OCI-LY3 (cell line): ENCODE measurements around the gene NOPCHAP1.

Source experiments
- H2AFZ ChIP-seq: fragments of 200-600, 300-600 bp; shearing (Covaris generic); 2 replicates; pipeline ENCODE4 v1.6.0; 2014; ENCODE audit warnings: antibody characterized with exemption, low read depth, low read length
- H3K27ac ChIP-seq: fragments of 200-600, 300-600 bp; sonication (generic); 2 replicates; pipeline ENCODE4 v1.5.1; 2014; ENCODE audit warnings: mild to moderate bottlenecking, low read length, moderate library complexity, mixed read lengths
- H3K27me3 ChIP-seq: fragments of 200-600, 300-600 bp; sonication (generic); 2 replicates; pipeline ENCODE4 v1.6.1; 2014; ENCODE audit warnings: low read depth, low read length, mixed read lengths
- H3K36me3 ChIP-seq: fragments of 200-600, 300-600 bp; sonication (generic); replicated peaks from 2 replicates; pipeline ENCODE3; 2014; ENCODE audit warnings: low read depth, low read length, mixed read lengths
- H3K4me1 ChIP-seq: fragments of 300-600, 200-600 bp; sonication (generic); 2 replicates; pipeline ENCODE4 v1.6.1; 2014; ENCODE audit warnings: low read length, mixed read lengths
- H3K4me2 ChIP-seq: fragments of 200-600, 300-600 bp; sonication (generic); 2 replicates; pipeline ENCODE4 v1.6.1; 2014; ENCODE audit warnings: low read length, mixed read lengths
- H3K4me3 ChIP-seq: fragments of 300-600, 200-600 bp; sonication (generic); 2 replicates; pipeline ENCODE4 v1.5.1; 2014; ENCODE audit warnings: antibody characterized with exemption, mild to moderate bottlenecking, low read length, moderate library complexity
- H3K79me2 ChIP-seq: fragments of 300-600, 200-600 bp; shearing (Covaris generic); 2 replicates; pipeline ENCODE4 v1.6.1; 2014; ENCODE audit warnings: mild to moderate bottlenecking, low read length, mixed read lengths
- H3K9ac ChIP-seq: fragments of 300-600, 200-600 bp; shearing (Covaris generic); 2 replicates; pipeline ENCODE4 v1.6.0; 2014; ENCODE audit warnings: mild to moderate bottlenecking, low read length, moderate library complexity
- H3K9me3 ChIP-seq: fragments of 200-600, 300-600 bp; shearing (Covaris generic); 2 replicates; pipeline ENCODE4 v1.6.1; 2014; ENCODE audit warnings: low read length, mixed read lengths; ENCODE audit not compliant: insufficient read depth
- H4K20me1 ChIP-seq: fragments of 200-600, 300-600 bp; sonication (generic); 2 replicates; pipeline ENCODE4 v1.6.1; 2016; ENCODE audit warnings: low read length, mixed read lengths; ENCODE audit not compliant: insufficient read depth
- EZH2phosphoT487 ChIP-seq: fragments of 200-600 bp; shearing (Covaris generic); IDR thresholded peaks from 2 replicates; pipeline ENCODE4 v1.6.1; 2018; ENCODE audit warnings: antibody characterized with exemption, mixed run types, low read depth
- TF ChIP-seq, protein P1 (sequence below): fragments of 200-600, 300-600 bp; sonication (generic); IDR thresholded peaks from 2 replicates; pipeline ENCODE4 v1.5.1; 2014; ENCODE audit warnings: antibody characterized with exemption, low read length, low read depth

Gene NOPCHAP1, protein sequence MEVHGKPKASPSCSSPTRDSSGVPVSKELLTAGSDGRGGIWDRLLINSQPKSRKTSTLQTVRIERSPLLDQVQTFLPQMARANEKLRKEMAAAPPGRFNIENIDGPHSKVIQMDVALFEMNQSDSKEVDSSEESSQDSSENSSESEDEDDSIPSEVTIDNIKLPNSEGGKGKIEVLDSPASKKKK

DNA sequence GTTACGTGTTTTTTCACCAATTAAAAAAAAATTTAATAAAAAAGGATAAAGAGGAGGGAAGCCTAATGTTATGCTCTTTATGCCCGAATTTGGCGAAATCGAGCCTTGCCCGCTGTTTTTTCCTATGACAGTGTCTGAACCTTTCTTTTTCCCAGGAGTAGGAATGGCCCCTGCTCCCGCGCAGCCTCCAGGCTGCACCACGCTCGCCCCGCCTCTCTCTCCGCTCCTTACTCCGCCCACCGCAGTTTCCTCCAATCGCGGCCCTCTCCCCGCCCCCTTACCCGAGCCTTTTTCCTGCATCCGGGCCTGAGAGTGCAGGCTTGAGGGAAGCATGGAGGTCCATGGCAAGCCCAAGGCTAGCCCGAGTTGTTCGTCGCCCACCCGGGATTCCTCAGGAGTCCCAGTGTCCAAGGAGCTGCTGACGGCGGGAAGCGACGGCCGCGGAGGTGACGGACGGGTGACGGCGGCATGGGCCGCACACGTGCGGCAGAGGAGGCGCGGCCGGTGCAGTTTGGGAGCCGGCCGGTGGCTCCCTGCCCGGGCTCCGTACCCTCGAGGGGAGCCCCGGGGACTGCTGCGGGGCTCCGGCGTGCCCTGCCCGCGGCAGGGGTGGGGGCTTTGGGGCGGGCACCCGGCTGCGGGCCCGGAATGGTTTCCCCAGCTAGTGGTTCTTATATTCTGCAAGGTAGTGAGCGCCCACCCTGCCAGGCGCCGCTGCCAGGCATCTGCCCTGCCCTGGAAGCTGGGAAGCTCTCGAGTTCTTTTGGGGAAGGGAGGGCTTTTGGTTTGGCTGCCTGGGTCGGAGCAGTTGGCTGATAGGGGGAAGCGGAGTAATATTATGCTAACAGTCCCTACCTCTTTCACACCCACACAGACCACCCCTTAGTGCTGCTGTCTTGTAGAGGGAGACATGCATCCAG, at the start of gene NOPCHAP1:
TSS of gene NOPCHAP1 (plus strand) at position 295 of the 920 bp plus-strand sequence. CDS start at position 332, 37 bp downstream.
- no peak for TF ChIP-seq EZH2phosphoT487
- TF ChIP-seq, protein P1, sequence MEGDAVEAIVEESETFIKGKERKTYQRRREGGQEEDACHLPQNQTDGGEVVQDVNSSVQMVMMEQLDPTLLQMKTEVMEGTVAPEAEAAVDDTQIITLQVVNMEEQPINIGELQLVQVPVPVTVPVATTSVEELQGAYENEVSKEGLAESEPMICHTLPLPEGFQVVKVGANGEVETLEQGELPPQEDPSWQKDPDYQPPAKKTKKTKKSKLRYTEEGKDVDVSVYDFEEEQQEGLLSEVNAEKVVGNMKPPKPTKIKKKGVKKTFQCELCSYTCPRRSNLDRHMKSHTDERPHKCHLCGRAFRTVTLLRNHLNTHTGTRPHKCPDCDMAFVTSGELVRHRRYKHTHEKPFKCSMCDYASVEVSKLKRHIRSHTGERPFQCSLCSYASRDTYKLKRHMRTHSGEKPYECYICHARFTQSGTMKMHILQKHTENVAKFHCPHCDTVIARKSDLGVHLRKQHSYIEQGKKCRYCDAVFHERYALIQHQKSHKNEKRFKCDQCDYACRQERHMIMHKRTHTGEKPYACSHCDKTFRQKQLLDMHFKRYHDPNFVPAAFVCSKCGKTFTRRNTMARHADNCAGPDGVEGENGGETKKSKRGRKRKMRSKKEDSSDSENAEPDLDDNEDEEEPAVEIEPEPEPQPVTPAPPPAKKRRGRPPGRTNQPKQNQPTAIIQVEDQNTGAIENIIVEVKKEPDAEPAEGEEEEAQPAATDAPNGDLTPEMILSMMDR, result no peak
- Histone ChIP-seq H3K4me3 (peak within 1 kb of the TSS; percentile 99), H3K4me2 (peak within 1 kb of the TSS; percentile 96), H3K4me1 (peaks cover 28% of the 10 kb centered on the region), H3K27ac (0 out of 2 replicates have a peak within 1 kb of the TSS, but pooled peaks have one; percentile 27), H3K9ac (peak within 1 kb of the TSS; percentile 83), H3K79me2 (peaks cover 51% of the 10 kb centered on the region), H2AFZ (peak within 1 kb of the TSS; percentile 57), H3K27me3 (no peaks in the 10 kb centered on the region), H3K36me3 (peaks cover 35% of the 10 kb centered on the region), H3K9me3 (no peaks in the 10 kb centered on the region), H4K20me1 (no peaks in the 10 kb centered on the region)

DNA sequence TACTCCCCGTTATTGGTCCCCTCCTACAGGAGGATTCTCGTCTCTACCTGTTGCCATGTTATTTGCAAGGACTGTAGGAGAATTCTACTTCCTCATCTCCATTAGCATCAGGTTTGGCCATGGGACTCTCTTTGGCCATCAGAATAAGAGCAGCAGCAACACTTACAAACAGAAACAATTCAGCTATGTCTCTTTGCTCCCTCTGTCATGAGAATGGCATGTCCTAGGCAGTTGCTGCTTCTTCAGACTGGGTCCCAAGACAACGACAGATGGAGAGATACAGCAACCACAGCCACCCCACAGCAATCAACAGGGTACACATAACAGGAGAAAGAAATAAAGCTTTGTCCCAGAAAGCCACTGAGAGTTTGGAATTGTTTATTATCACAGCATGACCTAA, 47.7 kb upstream of the NOPCHAP1 start:
- TF ChIP-seq, protein P1, result no peak
- no peak for TF ChIP-seq EZH2phosphoT487
- Histone ChIP-seq H3K4me1 (peaks cover 17% of the 10 kb centered on the region), H3K4me3 (no peak overlapping the region), H4K20me1 (peaks cover 3% of the 10 kb centered on the region; the same call in 1 of the 2 replicates), H2AFZ (no peak overlapping the region), H3K79me2 (peaks cover 70% of the 10 kb centered on the region), H3K36me3 (peaks cover 20% of the 10 kb centered on the region), H3K27ac (no peak overlapping the region), H3K4me2 (no peak overlapping the region), H3K27me3 (no peaks in the 10 kb centered on the region), H3K9ac (no peak overlapping the region), H3K9me3 (peaks cover 6% of the 10 kb centered on the region; the same call in 1 of the 2 replicates)

DNA sequence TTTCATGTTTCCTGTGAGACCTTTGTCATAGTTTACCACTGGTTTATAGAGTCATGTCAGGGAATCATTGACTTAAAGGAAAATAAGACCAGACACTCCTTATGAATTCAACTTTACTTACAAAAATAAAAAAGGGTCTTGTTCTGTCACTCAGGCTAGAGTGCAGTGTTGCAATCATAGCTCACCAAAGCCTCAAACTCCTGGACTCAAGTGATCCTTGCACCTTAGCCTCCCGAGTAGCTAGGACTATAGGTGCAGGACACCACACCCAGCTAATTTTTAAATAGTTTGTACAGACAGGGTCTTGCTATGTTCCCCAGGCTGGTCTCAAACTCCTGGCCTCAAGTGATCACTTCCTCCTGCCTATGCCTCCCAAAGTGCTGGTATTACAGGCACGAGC, 47.0 kb upstream of the NOPCHAP1 start:
- no peak overlapping the region for H3K4me2 ChIP-seq
- H2AFZ ChIP-seq, result no peak overlapping the region
- H3K9ac ChIP-seq, result no peak overlapping the region
- no peak for TF ChIP-seq EZH2phosphoT487
- TF ChIP-seq, protein P1, result no peak
- H3K79me2 ChIP-seq, result peaks cover 68% of the 10 kb centered on the region
- H3K27me3 ChIP-seq, result no peaks in the 10 kb centered on the region
- H4K20me1 ChIP-seq, result peaks cover 3% of the 10 kb centered on the region; the same call in 1 of the 2 replicates
- no peak overlapping the region for H3K4me3 ChIP-seq
- H3K27ac ChIP-seq, result no peak overlapping the region
- peaks cover 10% of the 10 kb centered on the region; the same call in 1 of the 2 replicates for H3K9me3 ChIP-seq
- H3K4me1 ChIP-seq, result peaks cover 15% of the 10 kb centered on the region
- H3K36me3 ChIP-seq, result peaks cover 23% of the 10 kb centered on the region

DNA sequence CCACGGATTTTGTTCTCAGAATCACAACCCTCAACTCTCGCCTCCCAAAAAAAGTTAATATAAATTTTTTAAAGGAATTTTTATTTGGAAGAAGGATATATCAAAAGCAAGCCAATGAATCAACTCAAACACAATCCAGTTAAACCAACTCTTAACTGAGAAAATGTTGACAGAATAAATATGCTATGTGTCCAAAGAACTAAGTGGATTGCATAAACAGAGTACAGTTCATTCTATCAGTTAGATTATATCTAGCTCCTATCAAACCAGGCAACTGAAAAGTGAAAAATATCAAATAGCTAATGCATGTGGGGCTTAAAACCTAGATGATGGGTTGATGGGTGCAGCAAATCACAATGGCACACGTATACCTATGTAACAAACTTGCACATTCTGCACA, 44.7 kb upstream of the NOPCHAP1 start:
- H3K79me2 ChIP-seq, result peaks cover 58% of the 10 kb centered on the region
- no peak overlapping the region for H3K4me3 ChIP-seq
- H2AFZ ChIP-seq, result no peak overlapping the region
- peaks cover 3% of the 10 kb centered on the region; the same call in 1 of the 2 replicates for H4K20me1 ChIP-seq
- TF ChIP-seq EZH2phosphoT487, result no peak
- TF ChIP-seq, protein P1, result no peak
- peaks cover 25% of the 10 kb centered on the region for H3K36me3 ChIP-seq
- H3K4me1 ChIP-seq, result peaks cover 6% of the 10 kb centered on the region
- no peak overlapping the region for H3K9ac ChIP-seq
- no peaks in the 10 kb centered on the region for H3K27me3 ChIP-seq
- H3K9me3 ChIP-seq, result peaks cover 15% of the 10 kb centered on the region; the same call in 1 of the 2 replicates
- no peak overlapping the region for H3K27ac ChIP-seq
- H3K4me2 ChIP-seq, result no peak overlapping the region
